HG03135 (cell line): ENCODE data around the gene FPR2.
"Not testable (repeated sequence)": the region's sequence is repeated elsewhere in the genome, so short reads cannot be mapped to it uniquely, and the experiment has no call there.

Experiments used
- ATAC-seq: cut with Tn5 transposase; IDR thresholded peaks from one replicate; pipeline ENCODE4 v1.9.1; 2021; ENCODE audit warnings: mild to moderate bottlenecking, moderate library complexity; ENCODE audit not compliant: unreplicated experiment

The FPR2 gene

GRCh38 chr19:51803967-51804366 lies 43.0 kb downstream of the FPR2 start:
- no peak for ATAC-seq

- ATAC-seq, result not testable (repeated sequence)
Measured at GRCh38 chr19:51804789-51805188, 43.8 kb downstream of the FPR2 start.

- not testable (repeated sequence) for ATAC-seq
Measured at GRCh38 chr19:51805396-51805795, 44.4 kb downstream of the FPR2 start.

GRCh38 chr19:51806571-51806970 lies 45.6 kb downstream of the FPR2 start:
- ATAC-seq, result not testable (repeated sequence)

GRCh38 chr19:51807111-51807701 lies 46.2 kb downstream of the FPR2 start:
- no peak for ATAC-seq

GRCh38 chr19:51807925-51808324 lies 46.9 kb downstream of the FPR2 start:
- ATAC-seq, result no peak

- ATAC-seq, result no peak
Measured at GRCh38 chr19:51808333-51808986, 47.5 kb downstream of the FPR2 start.

- no peak for ATAC-seq
Measured at GRCh38 chr19:51809787-51810186, 48.8 kb downstream of the FPR2 start.

- no peak for ATAC-seq
Measured at GRCh38 chr19:51810223-51810622, 49.2 kb downstream of the FPR2 start.

- ATAC-seq, result no peak
Measured at GRCh38 chr19:51811344-51811743, 50.4 kb downstream of the FPR2 start.

GRCh38 chr19:51815043-51815442 lies 54.1 kb downstream of the FPR2 start:
- ATAC-seq, result no peak

- no peak for ATAC-seq
Measured at GRCh38 chr19:51816711-51817110, 55.7 kb downstream of the FPR2 start.

- no peak for ATAC-seq
Measured at GRCh38 chr19:51820011-51820410, 59.0 kb downstream of the FPR2 start.
